Naive thymus-derived CD4-positive, alpha-beta T cell (primary cell): Measurements from ENCODE around the gene THOC3. TPM values are rescaled to one million over a fixed set of nuclear protein-coding genes. Genes with fewer than 3 reads are reported as not detected.
"Not testable (repeated sequence)": the region's sequence is repeated elsewhere in the genome, so short reads cannot be mapped to it uniquely, and the experiment has no call there.

Experiments used
- ATAC-seq: fragments of 150-1000 bp; cut with Tn5 transposase; 2 replicates; pipeline ENCODE4 v1.10.0; 2021; ENCODE audit warnings: mild to moderate bottlenecking, moderate library complexity
- CTCF ChIA-PET: fragments of 350-600 bp; sonication (Branson Sonifier 250); formaldehyde crosslinking; loops from one replicate; lab custom pipeline; 2021; ENCODE audit warnings: antibody characterized with exemption; lab: Charles Lee
- POLR2A ChIA-PET: fragments of 350-600 bp; sonication (Branson Sonifier 250); formaldehyde crosslinking; loops from one replicate; lab custom pipeline; 2021; ENCODE audit warnings: antibody characterized with exemption, inconsistent platforms; lab: Charles Lee
- DNase-seq, 9 donors: peaks; one replicate each; pipeline versions ENCODE4 v3.0.0 to v3.0.0-alpha.2; 2020 to 2022; ENCODE audit warnings: mixed read lengths in 1 of 9
- H3K27ac ChIP-seq: one replicate; pipeline ENCODE4 v1.7.0; 2013; ENCODE audit warnings: mild to moderate bottlenecking, low read depth, low read length, moderate library complexity
- H3K27me3 ChIP-seq, 2 donors: one replicate each; pipeline ENCODE4 v1.7.0; 2013; ENCODE audit warnings: low read length in 2 of 2, mild to moderate bottlenecking in 2 of 2, moderate library complexity in 2 of 2; ENCODE audit not compliant: control insufficient read depth in 2 of 2, insufficient read depth in 2 of 2
- H3K36me3 ChIP-seq, 3 experiments: 1 replicate in 2 of 3; 2 replicates in 1 of 3; pipeline ENCODE4 v1.7.0; 2013; ENCODE audit warnings: low read length in 3 of 3, mild to moderate bottlenecking in 3 of 3, moderate library complexity in 1 of 3; ENCODE audit not compliant: insufficient read depth in 3 of 3, control insufficient read depth in 2 of 3
- H3K4me1 ChIP-seq, 2 donors: one replicate each; pipeline ENCODE4 v1.7.0; 2013; ENCODE audit warnings: low read length in 2 of 2, mild to moderate bottlenecking in 2 of 2, moderate library complexity in 1 of 2; ENCODE audit not compliant: control insufficient read depth in 2 of 2, insufficient read depth in 2 of 2
- H3K4me3 ChIP-seq: 2 replicates; pipeline ENCODE4 v1.7.0; 2013; ENCODE audit warnings: mild to moderate bottlenecking, low read length
- H3K9me3 ChIP-seq, 3 experiments: 1 replicate in 2 of 3; 2 replicates in 1 of 3; pipeline ENCODE4 v1.7.0; 2013; ENCODE audit warnings: low read length in 3 of 3; ENCODE audit not compliant: control insufficient read depth in 2 of 3
- H3K27ac Mint-ChIP-seq, 9 donors: one replicate each; pipeline ENCODE4 v1.8.0; 2020 to 2022; ENCODE audit warnings: mixed read lengths in 9 of 9, mild to moderate bottlenecking in 8 of 9, moderate library complexity in 5 of 9, inconsistent platforms in 2 of 9
- H3K27me3 Mint-ChIP-seq, 5 donors: one replicate each; pipeline ENCODE4 v1.8.0; 2021 to 2022; ENCODE audit warnings: mixed read lengths in 5 of 5, mild to moderate bottlenecking in 1 of 5
- H3K36me3 Mint-ChIP-seq, 5 donors: one replicate each; pipeline ENCODE4 v1.8.0; 2020 to 2022; ENCODE audit warnings: mixed read lengths in 5 of 5, mild to moderate bottlenecking in 3 of 5, inconsistent platforms in 1 of 5
- H3K4me1 Mint-ChIP-seq, 7 donors: one replicate each; pipeline ENCODE4 v1.8.0; 2020 to 2022; ENCODE audit warnings: mixed read lengths in 7 of 7, mild to moderate bottlenecking in 3 of 7, inconsistent platforms in 1 of 7
- H3K4me3 Mint-ChIP-seq, 10 donors: one replicate each; pipeline ENCODE4 v1.8.0; 2020 to 2022; ENCODE audit warnings: mild to moderate bottlenecking in 10 of 10, mixed read lengths in 10 of 10, moderate library complexity in 6 of 10, inconsistent platforms in 2 of 10
- H3K9me3 Mint-ChIP-seq, 11 donors: one replicate each; pipeline ENCODE4 v1.8.0; 2020 to 2022; ENCODE audit warnings: mixed read lengths in 11 of 11, mild to moderate bottlenecking in 4 of 11, inconsistent platforms in 1 of 11, moderate library complexity in 1 of 11
- intact Hi-C, 2 donors: fragments of 100-400 bp; cut with micrococcal nuclease; formaldehyde crosslinking; loops; one replicate each; pipeline ENCODE4 v1.15.1; 2023
- polyA plus RNA-seq, 2 donors: library from polyadenylated mRNA; unstranded; fragments of 300-500 nt; fragmentation: Illumina TruSeq; gene quantifications; one replicate each; pipeline ENCODE4 v1.2.3, GENCODE V29; 2021
- total RNA-seq, 6 experiments: library from RNA in 5 of 6; stranded (reverse) in 5 of 6; gene quantifications; 1 replicate in 5 of 6; 2 replicates in 1 of 6; pipeline ENCODE4 v1.2.3 and lab custom pipeline; 2021 to 2026

The THOC3 gene
- total and polyA plus RNA-seq, 7 experiments from 2014 or later: 71.2 to 161 (median 92.9) TPM

- H3K4me1 ChIP-seq, H3K9me3 ChIP-seq, DNase-seq, H3K4me3 Mint-ChIP-seq, H3K36me3 ChIP-seq, CTCF ChIA-PET, ATAC-seq, POLR2A ChIA-PET, H3K9me3 Mint-ChIP-seq, H3K27me3 ChIP-seq, H3K4me3 ChIP-seq, H3K27ac Mint-ChIP-seq, H3K27me3 Mint-ChIP-seq, H3K36me3 Mint-ChIP-seq, H3K27ac ChIP-seq, intact Hi-C loops: not testable (repeated sequence)
- peaks cover 0 to 19% (median 6%) of the 10 kb centered on the region in 7 donors for H3K4me1 Mint-ChIP-seq
Measured at GRCh38 chr5:175962329-175962728, 5.8 kb downstream of the THOC3 start.

- peaks cover 0 to 12% (median 4%) of the 10 kb centered on the region in 7 donors for H3K4me1 Mint-ChIP-seq
- H3K4me3 ChIP-seq: not testable (repeated sequence)
Measured at GRCh38 chr5:175960228-175960627, 7.9 kb downstream of the THOC3 start.

GRCh38 chr5:175958515-175958914, 9.6 kb downstream of the THOC3 start:
- H3K36me3 Mint-ChIP-seq, H3K27ac ChIP-seq, H3K9me3 ChIP-seq, H3K9me3 Mint-ChIP-seq, DNase-seq, H3K4me3 Mint-ChIP-seq, H3K27ac Mint-ChIP-seq, H3K36me3 ChIP-seq, ATAC-seq, H3K4me3 ChIP-seq, H3K4me1 ChIP-seq, POLR2A ChIA-PET, H3K4me1 Mint-ChIP-seq, H3K27me3 Mint-ChIP-seq, CTCF ChIA-PET, intact Hi-C loops, H3K27me3 ChIP-seq: not testable (repeated sequence)

More at GRCh38 chr5:175960228-175960627, 7.9 kb downstream of the THOC3 start:
- DNase-seq, CTCF ChIA-PET, H3K9me3 ChIP-seq, H3K27ac Mint-ChIP-seq, H3K4me1 ChIP-seq, H3K27me3 Mint-ChIP-seq, H3K36me3 Mint-ChIP-seq, H3K4me3 Mint-ChIP-seq, H3K27ac ChIP-seq, ATAC-seq, POLR2A ChIA-PET, H3K9me3 Mint-ChIP-seq, intact Hi-C loops, H3K36me3 ChIP-seq, H3K27me3 ChIP-seq: not testable (repeated sequence)

- H3K27ac Mint-ChIP-seq: peak overlapping the region in 1 of 9 donors; percentile 63
- H3K9me3 Mint-ChIP-seq, H3K4me1 ChIP-seq, POLR2A ChIA-PET, H3K27me3 ChIP-seq, H3K9me3 ChIP-seq, intact Hi-C loops, H3K27me3 Mint-ChIP-seq, H3K4me1 Mint-ChIP-seq, H3K36me3 ChIP-seq, DNase-seq, H3K36me3 Mint-ChIP-seq, H3K4me3 ChIP-seq, CTCF ChIA-PET, H3K27ac ChIP-seq, ATAC-seq, H3K4me3 Mint-ChIP-seq: not testable (repeated sequence)
Measured at GRCh38 chr5:175954107-175954506, 14.0 kb downstream of the THOC3 start.

- intact Hi-C loops, H3K4me1 ChIP-seq: not testable (repeated sequence)
- POLR2A ChIA-PET: interaction anchor here (0.7 kb wide), 1 partner anchor 179 kb away, joined by 3 read pairs; no protein-coding TSS in a partner anchor
Measured at GRCh38 chr5:175952810-175953209, 15.3 kb downstream of the THOC3 start.

GRCh38 chr5:175951339-175951969, 16.7 kb downstream of the THOC3 start:
- POLR2A ChIA-PET, H3K27ac ChIP-seq, H3K4me3 Mint-ChIP-seq, H3K9me3 Mint-ChIP-seq, H3K4me1 ChIP-seq, H3K27ac Mint-ChIP-seq, H3K4me1 Mint-ChIP-seq, H3K36me3 ChIP-seq, H3K36me3 Mint-ChIP-seq, intact Hi-C loops, H3K27me3 ChIP-seq, H3K27me3 Mint-ChIP-seq, CTCF ChIA-PET, H3K4me3 ChIP-seq, H3K9me3 ChIP-seq: not testable (repeated sequence)
- ATAC-seq (peak; percentile 90), DNase-seq (peak in 1 of 9 donors; percentile 7)

More at GRCh38 chr5:175952810-175953209, 15.3 kb downstream of the THOC3 start:
- ATAC-seq, H3K27me3 Mint-ChIP-seq, H3K4me1 Mint-ChIP-seq, H3K4me3 Mint-ChIP-seq, H3K27ac ChIP-seq, H3K9me3 ChIP-seq, H3K27me3 ChIP-seq, DNase-seq, CTCF ChIA-PET, H3K27ac Mint-ChIP-seq, H3K36me3 Mint-ChIP-seq, H3K4me3 ChIP-seq, H3K36me3 ChIP-seq, H3K9me3 Mint-ChIP-seq: not testable (repeated sequence)

GRCh38 chr5:175948329-175949108, 19.6 kb downstream of the THOC3 start:
- peaks cover 0 to 12% (median 0%) of the 10 kb centered on the region in 5 donors for H3K36me3 Mint-ChIP-seq
- POLR2A ChIA-PET, H3K27ac Mint-ChIP-seq, H3K27me3 ChIP-seq, DNase-seq, H3K36me3 ChIP-seq, H3K4me1 Mint-ChIP-seq, intact Hi-C loops, H3K4me3 Mint-ChIP-seq, ATAC-seq, H3K4me3 ChIP-seq, H3K27ac ChIP-seq, H3K9me3 Mint-ChIP-seq, H3K4me1 ChIP-seq, CTCF ChIA-PET, H3K9me3 ChIP-seq, H3K27me3 Mint-ChIP-seq: not testable (repeated sequence)
